Activated CD4-positive, CD25-positive, alpha-beta regulatory T cell (primary cell): ENCODE data around the gene GPD1L.
"Not testable (repeated sequence)": the region's sequence is repeated elsewhere in the genome, so short reads cannot be mapped to it uniquely, and the experiment has no call there.

ENCODE experiments used
- DNase-seq, 4 experiments: peaks; one replicate each; lab custom pipeline; 2025; lab: John Stamatoyannopoulos, UW

The GPD1L gene

DNA sequence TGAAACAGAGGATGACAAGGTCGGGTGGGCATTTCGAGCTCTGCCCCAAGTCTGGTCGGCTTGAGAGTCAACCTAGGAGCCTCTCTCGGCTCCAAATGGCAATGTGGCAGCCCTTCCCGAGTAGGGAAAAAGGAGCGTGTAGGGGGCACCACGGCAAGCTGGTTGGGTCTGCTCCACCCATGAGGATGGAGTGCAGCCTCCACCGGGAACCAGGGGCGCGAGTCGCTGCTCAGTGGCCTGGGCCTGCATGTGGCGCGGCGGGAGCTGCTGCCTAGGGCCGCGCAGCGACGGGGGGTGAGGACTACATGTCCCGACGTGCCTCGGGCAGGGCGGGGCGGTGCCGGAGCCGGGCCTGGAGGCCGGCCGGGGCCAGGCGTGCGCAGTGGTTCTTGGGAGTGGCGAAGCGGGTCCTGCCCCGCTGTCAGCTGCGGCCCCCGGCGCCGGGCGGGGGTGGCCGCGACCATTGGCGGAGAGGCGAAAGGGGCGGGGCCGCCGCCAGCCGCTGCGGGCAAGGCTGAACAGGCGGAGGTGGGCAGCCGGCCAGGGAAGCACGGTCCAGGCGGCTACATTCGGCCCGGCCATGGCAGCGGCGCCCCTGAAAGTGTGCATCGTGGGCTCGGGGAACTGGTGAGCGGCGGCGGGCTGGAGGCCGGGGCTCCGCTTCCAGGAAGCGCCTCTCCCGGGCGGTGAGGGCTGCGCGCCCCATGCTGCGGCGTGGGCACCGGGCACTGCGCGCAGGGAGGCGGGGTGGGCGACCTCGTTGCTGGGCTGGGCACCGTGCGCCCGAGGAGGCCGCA lies at the start of gene GPD1L:
GPD1L (plus strand) TSS at position 489 of the 797 bp plus-strand sequence; CDS start at position 581, 92 bp downstream.
- DNase-seq: peak; percentile 80 to 88 (median 84)

- not testable (repeated sequence) for DNase-seq
Observed at GRCh38 chr3:32058465-32058864, 48.0 kb upstream of the GPD1L start.

DNA sequence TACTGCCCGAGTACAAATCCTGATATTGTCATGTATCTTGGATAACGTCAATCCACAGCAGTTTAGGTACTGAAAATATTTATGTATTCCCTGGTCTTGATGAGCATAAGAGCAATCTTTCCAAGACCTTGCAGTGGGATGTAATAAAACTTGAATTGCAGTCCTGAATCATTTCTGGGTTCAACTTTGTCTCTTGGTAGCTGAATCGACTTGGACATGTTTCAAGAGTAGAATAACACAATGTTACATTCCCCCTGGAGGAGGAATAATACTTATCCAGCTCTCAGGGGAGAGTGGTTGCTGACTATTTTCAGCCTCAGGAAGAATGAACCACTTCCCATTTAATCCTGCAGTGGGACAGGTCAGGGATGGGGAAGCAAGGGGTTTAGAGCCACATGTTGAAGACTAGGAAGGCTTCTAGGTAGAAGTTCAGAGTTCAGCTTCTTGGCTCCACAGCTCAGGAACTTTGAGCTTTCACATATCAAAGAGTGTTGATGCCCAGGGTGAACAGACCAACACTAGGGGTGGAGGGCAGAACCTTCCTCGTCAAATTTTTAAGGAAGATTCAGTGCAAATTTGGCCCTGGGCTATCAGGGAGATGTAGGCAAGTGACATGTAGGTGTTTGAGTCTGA lies 43.4 kb upstream of the GPD1L start:
- no peak for DNase-seq

DNA sequence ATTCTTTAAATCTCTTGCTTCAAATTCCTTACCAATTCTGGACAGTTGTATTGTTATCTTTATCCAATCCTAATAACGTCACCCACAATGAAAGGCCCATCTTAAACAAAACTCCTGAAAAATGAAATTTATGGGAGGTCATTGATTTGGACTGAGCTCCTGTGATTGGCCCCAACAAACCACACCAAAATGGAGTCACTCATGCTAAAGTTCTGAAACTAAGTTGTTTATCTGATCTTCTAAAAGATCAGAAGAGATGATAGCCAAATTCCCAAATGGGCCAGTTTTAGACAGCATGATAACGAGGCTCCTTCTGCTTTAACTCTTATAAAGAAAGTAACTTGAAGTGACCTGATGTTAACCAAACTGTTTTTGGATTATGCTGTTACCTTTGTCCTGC lies 39.7 kb upstream of the GPD1L start:
- no peak for DNase-seq

DNA sequence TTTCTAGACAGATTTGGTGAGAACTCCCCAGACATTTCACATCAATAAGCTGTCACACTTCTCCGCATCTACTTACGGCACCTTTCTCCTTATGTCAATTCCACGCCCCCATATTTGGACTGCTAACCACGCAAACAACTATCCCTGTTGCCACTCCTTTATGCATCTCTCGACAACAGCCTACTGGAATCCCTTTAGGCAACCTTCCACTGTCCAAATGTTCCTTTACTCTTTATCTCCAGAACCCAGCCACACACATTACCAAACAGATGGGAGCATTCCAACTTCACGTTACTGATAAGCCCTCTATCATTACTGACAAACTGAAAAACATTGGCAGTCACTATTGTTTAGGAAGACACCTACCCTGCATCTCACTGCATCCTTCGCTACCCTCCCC lies 32.2 kb upstream of the GPD1L start:
- DNase-seq: not testable (repeated sequence)

DNA sequence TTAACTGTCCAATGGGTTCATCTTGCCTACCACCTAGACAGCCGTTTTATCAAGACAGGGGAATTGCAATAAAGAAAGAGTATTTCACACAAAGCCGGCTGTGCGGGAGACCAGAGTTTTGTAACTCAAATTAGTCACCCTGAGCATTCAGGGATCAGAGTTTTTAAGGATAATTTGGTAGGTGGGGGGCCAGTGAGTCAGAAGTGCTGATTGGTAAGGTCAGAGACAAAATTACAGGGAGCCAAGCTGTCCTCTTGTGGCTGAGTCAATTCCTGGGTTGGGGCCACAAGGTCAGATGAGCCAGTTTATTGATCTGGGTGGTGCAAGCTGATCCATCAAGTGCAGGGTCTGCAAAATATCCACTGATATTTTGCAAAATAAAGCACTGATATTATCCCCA lies 29.9 kb upstream of the GPD1L start:
- DNase-seq: no peak

DNA sequence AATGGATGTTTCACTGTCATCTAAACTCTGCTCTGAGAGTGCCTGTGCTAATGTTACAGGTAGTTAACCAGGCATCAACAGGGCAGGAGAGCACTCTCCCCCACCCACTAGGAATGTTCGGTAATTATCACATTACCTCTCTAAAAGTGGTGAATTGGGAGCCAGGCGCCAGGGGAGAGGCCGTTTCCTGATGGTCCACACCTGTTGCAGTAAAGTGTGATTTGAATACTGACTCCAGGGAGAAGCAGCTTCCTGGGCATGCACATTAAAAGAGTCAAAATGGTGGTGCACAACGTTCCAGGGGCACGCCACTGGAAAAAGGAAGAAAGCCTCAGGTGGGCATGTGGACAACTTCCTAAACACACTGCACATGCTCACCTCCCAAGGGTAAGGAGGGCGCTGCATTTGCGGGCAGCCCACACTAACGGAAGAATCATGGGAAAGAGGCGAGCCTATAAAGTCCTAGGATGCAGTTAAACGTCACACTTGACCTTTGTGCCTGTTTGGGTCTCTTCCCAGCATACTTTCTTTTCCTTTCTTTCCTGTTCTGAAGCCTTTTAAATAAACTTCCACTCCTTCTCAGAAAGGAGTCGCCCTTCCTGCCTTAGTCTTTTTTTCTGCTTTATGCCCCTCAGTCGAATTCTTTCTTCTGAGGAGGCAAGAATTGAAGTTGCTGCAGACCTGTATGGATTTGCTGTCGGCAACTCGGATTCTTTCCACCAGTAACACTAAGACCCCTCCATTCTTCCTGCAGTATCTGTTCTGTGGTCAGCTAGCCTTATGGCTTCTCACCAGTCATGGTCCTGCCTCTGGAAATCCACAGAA lies 28.9 kb upstream of the GPD1L start:
- no peak for DNase-seq

DNA sequence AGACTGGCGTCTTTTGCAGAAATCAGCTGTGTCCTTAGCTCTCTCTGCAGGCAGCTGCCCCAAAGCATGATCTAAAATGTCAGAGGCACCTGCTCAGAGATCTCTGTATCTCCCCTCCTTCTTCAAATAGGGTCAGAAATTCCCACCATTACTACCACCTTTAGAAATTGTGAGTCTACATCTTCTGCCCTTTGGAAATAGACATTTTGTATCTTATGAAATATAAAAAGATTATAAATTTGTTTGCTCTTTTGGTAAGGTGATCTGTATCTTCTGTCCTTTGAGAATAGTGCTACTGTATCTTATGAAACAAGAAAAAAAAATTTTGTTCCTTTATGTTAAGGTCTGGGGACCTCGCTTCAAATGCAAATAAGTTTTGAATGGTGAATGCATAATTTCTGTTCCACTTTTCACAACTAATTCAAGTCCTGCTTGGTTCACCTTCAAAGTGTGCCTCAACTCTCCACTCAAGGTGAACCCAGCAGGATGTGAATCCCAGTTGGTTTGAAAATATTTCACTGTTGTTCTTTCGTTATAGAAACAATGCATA lies 28.3 kb upstream of the GPD1L start:
- no peak for DNase-seq

DNA sequence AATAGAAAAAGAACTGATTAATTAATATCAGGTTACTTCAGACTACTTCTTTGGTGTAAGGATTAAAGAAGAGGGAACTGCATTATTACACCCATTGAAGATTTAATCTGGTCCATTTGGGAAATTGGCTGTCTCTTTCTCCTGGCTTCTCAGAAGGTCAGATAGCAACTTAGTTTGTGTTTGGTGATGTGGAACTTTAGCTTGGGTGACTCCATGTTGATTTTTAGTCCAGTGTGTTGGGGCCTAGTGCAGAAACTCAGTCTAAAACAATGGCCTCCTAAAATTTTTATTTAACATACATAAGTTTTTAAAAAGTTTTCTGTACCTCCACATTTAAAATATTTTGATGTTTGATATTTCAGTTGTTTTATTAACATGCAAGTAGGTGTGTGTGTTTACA lies 27.6 kb upstream of the GPD1L start:
- no peak for DNase-seq

GRCh38 chr3:32082721-32083120 lies 23.7 kb upstream of the GPD1L start:
- DNase-seq: no peak

DNA sequence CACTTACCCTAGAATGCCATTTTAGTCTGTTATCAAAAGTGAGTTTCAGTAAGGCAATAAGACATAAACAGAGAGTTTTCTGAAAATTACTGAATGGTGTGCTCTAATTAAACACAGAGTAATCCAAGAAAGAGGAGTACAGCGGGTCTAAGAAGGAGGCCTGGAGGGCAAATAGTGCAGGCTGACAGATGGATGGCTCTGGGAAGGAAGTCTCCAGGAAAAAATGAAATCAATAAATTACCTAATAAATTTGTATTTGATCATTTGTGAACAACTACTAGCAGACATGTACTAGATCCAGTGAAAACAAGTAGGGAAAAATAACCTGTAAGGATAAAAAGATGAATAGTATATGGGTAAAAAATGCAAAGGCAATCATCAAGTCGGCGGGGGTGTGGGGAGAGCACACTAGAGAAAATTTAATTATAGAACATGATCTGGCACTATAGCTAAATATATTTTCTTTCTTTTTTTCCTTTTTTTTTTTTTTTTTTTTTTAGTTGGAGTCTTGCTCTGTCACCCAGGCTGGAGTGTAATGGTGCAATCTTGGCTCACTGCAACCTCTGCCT lies 22.6 kb upstream of the GPD1L start:
- no peak for DNase-seq

GRCh38 chr3:32084870-32085269 lies 21.6 kb upstream of the GPD1L start:
- DNase-seq: no peak

- DNase-seq: no peak
Observed at GRCh38 chr3:32086464-32086863, 20.0 kb upstream of the GPD1L start.

DNA sequence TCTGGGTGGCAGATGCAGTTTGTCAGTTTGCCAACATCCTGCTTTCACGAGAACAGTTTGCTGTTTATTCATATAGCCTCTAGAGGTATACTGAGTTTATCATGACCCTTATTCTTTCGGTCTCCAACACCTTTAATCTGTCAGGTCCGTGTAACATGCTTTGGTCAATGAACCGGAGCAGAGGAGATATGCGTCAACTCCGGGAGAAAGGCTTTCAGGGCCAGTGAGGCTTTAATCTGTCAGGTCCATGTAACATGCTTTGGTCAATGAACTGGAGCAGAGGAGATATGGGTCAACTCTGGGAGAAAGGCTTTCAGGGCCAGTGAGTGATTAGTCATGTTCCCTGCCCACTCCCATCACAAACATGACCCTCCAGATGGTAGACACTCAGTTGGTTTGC lies 16.9 kb upstream of the GPD1L start:
- DNase-seq: no peak

DNA sequence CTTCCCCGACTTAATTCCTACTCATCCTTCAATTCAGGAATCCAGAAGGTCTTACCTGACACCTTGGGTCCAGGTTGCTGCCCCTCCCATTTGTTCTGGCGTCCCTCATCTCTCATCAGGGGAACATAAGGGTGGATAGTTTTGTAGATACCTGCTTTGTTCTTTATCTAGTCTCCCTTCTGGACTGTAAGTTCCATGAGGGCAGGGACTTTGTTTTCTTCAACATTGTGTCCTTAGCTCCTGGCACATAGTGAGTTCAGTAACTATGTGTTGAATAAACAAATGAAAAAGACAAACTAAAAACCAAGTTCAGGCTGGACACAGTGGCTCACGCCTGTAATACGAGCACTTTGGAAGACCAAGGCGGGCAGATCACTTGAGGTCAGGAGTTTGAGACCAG lies 13.2 kb upstream of the GPD1L start:
- no peak for DNase-seq

DNA sequence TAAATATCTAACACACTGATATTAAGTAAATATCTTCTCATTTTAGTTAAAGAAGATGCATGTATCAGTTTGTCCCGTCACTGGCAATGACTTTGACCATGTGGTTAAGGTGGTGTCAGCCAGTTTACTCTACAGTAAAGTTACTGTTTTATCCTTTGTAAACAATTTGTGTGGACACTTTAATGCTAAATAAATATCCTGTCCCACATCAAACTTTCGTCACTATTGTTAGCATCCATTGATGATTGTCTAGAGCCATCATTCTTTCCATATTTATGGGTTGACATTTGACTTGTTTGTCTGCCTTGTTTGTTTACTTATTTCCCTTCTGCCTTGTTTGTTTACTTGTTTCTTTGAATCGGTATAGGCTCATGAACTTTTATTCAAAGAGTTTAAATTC lies 11.0 kb upstream of the GPD1L start:
- DNase-seq: no peak

DNA sequence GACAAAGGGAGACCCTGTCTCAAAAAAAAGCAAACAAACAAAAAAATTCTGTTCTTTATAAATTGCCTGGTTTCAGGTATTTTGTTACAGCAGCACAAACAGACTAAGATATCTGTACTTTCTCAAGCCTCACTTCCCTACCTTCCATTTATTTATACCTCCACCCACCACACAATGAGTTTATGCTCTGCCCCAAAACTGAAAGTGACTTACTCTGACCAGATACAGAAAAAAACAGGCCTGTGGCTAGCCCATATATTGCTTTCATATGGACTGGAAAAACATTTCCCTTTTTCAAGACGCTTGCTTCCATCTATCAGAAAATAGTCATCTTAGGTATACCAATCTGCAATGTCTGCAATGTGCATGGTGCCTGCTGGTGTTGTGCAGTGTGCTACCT lies 8.7 kb upstream of the GPD1L start:
- DNase-seq: no peak

DNA sequence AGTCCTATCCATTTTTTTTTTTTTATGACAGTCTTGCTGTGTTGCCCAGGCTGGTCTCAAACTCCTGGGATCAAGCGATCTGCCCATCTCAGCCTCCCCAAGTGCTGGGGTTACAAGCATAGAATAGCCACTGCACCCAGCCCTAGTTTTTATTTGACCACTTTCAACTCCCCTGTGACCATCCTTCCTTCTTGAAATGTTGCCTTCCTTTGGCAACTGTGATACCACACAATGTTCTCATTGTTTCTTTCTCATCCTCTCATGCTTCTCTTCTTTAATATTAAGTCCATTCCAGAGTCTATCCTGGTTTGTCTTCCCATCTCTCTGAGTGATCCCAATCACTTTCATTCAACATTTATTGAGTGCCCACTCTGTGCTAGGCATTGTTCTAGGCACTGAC lies 7.9 kb upstream of the GPD1L start:
- no peak for DNase-seq

DNA sequence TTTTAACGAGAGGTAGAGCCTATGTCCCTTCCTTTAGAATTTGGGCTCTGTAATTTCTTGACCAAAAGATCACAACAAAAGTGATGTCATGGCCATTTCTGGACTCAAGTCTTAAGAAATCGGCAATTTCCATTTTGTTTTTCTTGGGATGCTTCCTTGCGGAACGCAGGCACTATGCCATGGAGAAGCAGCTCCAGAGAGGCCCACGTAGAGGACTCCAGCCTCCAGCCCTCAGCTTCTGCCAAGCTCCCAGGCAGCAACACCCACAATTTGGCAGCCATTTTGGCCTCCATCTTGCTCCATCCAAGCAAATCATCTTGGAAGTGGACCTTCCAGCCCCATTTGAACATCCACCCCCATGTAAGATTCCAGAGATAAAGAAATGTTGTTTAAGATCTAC lies 6.0 kb upstream of the GPD1L start:
- no peak for DNase-seq

GRCh38 chr3:32102289-32102688 lies 4.1 kb upstream of the GPD1L start:
- no peak for DNase-seq

- DNase-seq: no peak
Observed at GRCh38 chr3:32104492-32104891, 1.9 kb upstream of the GPD1L start.
